Measurements from ENCODE around the gene TXNDC17.
"Not testable (repeated sequence)": the region's sequence is repeated elsewhere in the genome, so short reads cannot be mapped to it uniquely, and the experiment has no call there.

The TXNDC17 gene

GRCh38 chr17:6679241-6679640 lies 38.4 kb downstream of the TXNDC17 start:
- in situ Hi-C loops (cut with MboI; ENCODE audit: low sequenced_read_pairs) = no loop called here

GRCh38 chr17:6681176-6681575 lies 40.3 kb downstream of the TXNDC17 start:
- in situ Hi-C loops (cut with MboI; ENCODE audit: low sequenced_read_pairs) = no loop called here

GRCh38 chr17:6681671-6682070 lies 40.8 kb downstream of the TXNDC17 start:
- in situ Hi-C loops (cut with MboI; ENCODE audit: low sequenced_read_pairs) = no loop called here

- in situ Hi-C loops (cut with MboI; ENCODE audit: low sequenced_read_pairs) = no loop called here
Observed at GRCh38 chr17:6682339-6682738, 41.5 kb downstream of the TXNDC17 start.

DNA sequence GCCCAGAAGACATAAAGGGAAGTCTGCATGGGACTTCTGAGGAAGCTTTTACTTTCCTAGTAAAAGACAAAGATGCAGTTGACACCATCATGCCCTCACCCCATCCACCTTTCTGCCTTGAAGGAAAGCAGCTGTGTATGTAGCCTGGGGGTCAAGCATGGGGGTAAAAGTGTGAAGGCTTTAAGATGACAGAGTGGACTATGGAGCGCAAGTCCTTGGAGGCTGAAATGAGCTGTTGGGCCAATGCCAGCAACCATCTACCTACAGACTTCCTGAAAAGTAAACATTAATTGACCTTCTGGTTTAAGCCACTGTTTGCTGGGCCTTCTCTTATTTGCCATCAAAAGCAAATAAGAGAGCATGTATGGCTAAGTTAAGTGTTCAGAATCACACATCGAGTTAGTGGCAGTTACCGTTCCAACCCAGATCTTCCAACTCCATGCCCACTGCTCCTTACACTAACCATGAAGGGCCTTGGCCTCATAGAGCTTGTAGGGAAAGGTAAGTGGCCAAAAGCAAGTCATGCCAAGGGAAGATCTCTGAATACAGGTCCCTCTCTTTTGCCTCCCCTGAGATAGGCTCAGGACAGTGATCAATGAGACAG lies 42.3 kb downstream of the TXNDC17 start:
- in situ Hi-C loops (cut with MboI; ENCODE audit: low sequenced_read_pairs) = no loop called here

GRCh38 chr17:6683730-6684459 lies 43.0 kb downstream of the TXNDC17 start:
- in situ Hi-C loops (cut with MboI; ENCODE audit: low sequenced_read_pairs) = no loop called here

- in situ Hi-C loops (cut with MboI; ENCODE audit: low sequenced_read_pairs) = no loop called here
Observed at GRCh38 chr17:6684460-6684783, 43.6 kb downstream of the TXNDC17 start.

DNA sequence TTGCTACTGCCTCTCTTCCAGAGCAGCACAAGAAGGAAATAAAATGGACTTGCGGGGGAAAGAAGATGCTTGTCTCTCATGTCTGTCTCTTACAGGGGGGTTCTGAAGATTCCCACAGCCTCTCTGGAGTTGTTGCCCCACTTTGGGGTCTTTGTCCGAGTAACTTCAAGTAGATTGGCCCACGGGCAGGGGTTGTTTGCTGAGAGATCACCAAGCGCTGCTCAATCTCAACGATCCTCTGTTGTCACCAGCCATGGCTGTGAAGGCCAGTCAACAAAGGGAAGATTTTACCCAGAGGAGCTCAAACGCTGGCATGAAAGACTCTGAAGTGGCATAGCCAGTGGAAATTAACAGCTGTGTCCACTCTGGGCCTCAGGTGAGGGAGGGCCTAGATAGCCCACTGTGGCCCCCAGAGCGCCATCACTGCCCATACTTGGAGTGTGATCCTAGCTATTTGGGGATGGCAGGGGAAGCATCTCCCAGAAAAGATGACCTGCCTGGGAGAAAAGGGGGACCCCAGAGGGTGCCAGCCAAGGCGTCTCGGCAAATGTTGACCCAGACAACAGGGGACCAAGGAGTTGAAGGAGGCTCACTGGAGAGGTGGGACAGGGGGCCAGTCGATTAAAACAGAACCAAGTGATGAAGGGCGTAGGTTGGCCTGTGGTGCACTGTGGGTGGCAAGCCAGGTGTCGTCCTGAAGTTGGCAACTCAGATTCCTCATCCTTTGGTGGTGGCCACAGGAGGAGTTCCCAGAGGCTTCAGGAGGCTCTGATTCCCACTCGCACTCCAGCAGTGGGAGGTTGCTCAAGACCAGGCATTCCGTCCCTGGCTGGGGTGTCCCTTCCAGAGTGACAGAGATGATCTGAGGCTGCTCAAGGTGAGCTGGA lies 44.3 kb downstream of the TXNDC17 start:
- in situ Hi-C loops (cut with MboI; ENCODE audit: low sequenced_read_pairs) = no loop called here

- in situ Hi-C loops (cut with MboI; ENCODE audit: low sequenced_read_pairs) = no loop called here
Observed at GRCh38 chr17:6686026-6686425, 45.2 kb downstream of the TXNDC17 start.

- in situ Hi-C loops (cut with MboI; ENCODE audit: low sequenced_read_pairs) = no loop called here
Observed at GRCh38 chr17:6688944-6689343, 48.1 kb downstream of the TXNDC17 start.

DNA sequence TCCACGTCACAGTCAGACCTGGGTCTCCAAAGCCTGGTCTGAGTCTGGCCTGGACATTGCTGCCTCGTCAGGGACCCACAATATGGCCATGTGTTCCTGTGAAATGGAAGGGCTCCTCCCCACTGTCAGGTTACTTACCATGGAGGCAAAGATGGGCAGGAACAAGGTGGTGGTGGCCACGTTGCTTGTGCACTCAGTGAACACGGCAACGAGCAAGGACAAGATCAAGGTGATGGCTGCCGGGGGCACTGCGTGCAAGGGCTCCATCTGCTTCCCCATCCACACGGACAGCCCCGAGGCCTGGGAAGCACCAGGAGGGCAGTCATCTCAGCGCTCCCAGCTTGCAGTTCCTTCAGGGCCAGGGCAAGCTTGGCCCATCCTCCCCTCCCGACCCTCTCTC lies 49.8 kb downstream of the TXNDC17 start:
- in situ Hi-C loops (cut with MboI; ENCODE audit: low sequenced_read_pairs) = no loop called here

DNA sequence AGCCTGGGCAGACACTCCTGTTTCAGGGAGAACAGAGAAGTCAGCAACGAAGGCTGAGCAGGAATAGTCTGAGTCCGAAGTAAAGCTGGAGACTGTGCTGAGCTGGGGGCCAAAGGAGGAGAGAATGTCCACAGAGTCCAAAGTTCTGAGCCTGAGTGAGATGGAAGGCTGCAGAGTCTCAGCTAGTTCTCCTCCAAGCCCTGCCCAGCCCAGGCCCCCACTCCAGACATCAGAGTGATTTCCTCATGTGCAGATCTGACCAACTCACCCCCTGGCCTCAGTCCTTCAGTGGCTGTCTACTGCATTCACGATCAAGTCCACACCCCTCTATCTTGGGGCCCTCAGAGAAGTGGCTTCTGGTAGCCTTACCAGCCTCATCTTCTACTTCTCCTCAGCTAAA lies 50.7 kb downstream of the TXNDC17 start:
- in situ Hi-C loops (cut with MboI; ENCODE audit: low sequenced_read_pairs) = no loop called here

DNA sequence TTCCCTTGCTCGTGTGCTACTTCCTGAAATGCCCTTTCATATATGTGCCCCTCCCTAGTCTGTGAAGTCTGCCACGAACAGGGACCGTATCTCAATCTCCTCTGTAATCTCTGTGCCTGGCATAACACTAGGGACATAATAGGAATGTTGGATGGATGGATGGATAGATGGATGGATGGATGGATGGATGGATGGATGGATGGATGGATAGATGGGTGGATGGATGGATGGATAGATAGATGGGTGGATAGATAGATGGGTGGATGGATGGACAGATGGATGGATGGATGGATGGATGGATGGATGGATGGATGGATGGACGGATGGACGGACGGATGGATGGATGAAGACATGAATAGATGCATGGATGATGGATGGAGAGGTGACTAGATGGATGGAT lies 51.1 kb downstream of the TXNDC17 start:
- in situ Hi-C loops (cut with MboI; ENCODE audit: low sequenced_read_pairs) = not testable (repeated sequence)

All from HL-60/S4 treated with phorbol 12-myristate 13-acetate at 8.2 ng/mL for 4 days and 3 days (cell line).